ENCODE results near the gene BRF1.

DNA sequence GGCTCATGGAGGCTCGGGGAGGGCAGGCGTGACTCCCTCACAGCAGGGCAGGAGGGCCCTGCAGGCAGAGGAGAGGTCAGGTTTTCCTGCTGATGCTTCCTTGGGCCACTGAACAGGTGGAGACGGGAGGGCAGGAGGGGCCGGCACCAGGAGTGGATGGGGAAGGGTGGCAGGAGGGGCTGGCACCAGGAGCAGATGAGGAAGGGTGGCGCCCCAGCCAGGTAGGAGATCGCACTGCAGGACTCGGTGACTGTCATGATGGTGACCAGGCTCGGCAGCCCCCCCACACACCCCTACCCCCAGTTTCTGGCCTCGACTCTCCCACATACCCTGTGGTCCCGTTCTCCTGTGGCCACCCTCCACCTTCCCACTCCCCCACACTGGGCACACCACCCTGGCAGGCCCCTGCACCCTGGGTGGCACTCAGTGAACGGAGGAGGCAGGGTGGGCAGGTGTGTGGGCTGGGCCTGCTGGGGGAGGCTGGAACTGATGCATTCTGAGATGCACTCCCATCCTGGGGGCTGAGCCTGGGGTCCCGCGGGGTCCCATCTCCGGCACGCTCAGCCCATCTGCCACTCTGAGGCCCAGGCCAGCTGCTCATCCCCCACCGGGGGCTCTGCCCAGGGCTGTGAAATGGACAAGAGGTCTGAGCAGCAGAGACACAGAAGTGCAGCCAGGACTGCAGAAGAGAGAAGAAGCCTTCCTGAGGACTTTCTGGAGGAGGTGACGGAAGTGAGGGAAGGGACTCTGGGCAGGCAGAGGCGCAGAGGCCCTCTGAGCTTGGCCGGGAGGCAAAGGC, 122.5 kb downstream of the BRF1 start:
- TF ChIP-seq, protein P1, sequence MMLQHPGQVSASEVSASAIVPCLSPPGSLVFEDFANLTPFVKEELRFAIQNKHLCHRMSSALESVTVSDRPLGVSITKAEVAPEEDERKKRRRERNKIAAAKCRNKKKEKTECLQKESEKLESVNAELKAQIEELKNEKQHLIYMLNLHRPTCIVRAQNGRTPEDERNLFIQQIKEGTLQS (IDR thresholded peaks at IDR 0.05; ENCODE audit: insufficient read depth, low read depth, low read length), result no peak
- TF ChIP-seq, protein P2, sequence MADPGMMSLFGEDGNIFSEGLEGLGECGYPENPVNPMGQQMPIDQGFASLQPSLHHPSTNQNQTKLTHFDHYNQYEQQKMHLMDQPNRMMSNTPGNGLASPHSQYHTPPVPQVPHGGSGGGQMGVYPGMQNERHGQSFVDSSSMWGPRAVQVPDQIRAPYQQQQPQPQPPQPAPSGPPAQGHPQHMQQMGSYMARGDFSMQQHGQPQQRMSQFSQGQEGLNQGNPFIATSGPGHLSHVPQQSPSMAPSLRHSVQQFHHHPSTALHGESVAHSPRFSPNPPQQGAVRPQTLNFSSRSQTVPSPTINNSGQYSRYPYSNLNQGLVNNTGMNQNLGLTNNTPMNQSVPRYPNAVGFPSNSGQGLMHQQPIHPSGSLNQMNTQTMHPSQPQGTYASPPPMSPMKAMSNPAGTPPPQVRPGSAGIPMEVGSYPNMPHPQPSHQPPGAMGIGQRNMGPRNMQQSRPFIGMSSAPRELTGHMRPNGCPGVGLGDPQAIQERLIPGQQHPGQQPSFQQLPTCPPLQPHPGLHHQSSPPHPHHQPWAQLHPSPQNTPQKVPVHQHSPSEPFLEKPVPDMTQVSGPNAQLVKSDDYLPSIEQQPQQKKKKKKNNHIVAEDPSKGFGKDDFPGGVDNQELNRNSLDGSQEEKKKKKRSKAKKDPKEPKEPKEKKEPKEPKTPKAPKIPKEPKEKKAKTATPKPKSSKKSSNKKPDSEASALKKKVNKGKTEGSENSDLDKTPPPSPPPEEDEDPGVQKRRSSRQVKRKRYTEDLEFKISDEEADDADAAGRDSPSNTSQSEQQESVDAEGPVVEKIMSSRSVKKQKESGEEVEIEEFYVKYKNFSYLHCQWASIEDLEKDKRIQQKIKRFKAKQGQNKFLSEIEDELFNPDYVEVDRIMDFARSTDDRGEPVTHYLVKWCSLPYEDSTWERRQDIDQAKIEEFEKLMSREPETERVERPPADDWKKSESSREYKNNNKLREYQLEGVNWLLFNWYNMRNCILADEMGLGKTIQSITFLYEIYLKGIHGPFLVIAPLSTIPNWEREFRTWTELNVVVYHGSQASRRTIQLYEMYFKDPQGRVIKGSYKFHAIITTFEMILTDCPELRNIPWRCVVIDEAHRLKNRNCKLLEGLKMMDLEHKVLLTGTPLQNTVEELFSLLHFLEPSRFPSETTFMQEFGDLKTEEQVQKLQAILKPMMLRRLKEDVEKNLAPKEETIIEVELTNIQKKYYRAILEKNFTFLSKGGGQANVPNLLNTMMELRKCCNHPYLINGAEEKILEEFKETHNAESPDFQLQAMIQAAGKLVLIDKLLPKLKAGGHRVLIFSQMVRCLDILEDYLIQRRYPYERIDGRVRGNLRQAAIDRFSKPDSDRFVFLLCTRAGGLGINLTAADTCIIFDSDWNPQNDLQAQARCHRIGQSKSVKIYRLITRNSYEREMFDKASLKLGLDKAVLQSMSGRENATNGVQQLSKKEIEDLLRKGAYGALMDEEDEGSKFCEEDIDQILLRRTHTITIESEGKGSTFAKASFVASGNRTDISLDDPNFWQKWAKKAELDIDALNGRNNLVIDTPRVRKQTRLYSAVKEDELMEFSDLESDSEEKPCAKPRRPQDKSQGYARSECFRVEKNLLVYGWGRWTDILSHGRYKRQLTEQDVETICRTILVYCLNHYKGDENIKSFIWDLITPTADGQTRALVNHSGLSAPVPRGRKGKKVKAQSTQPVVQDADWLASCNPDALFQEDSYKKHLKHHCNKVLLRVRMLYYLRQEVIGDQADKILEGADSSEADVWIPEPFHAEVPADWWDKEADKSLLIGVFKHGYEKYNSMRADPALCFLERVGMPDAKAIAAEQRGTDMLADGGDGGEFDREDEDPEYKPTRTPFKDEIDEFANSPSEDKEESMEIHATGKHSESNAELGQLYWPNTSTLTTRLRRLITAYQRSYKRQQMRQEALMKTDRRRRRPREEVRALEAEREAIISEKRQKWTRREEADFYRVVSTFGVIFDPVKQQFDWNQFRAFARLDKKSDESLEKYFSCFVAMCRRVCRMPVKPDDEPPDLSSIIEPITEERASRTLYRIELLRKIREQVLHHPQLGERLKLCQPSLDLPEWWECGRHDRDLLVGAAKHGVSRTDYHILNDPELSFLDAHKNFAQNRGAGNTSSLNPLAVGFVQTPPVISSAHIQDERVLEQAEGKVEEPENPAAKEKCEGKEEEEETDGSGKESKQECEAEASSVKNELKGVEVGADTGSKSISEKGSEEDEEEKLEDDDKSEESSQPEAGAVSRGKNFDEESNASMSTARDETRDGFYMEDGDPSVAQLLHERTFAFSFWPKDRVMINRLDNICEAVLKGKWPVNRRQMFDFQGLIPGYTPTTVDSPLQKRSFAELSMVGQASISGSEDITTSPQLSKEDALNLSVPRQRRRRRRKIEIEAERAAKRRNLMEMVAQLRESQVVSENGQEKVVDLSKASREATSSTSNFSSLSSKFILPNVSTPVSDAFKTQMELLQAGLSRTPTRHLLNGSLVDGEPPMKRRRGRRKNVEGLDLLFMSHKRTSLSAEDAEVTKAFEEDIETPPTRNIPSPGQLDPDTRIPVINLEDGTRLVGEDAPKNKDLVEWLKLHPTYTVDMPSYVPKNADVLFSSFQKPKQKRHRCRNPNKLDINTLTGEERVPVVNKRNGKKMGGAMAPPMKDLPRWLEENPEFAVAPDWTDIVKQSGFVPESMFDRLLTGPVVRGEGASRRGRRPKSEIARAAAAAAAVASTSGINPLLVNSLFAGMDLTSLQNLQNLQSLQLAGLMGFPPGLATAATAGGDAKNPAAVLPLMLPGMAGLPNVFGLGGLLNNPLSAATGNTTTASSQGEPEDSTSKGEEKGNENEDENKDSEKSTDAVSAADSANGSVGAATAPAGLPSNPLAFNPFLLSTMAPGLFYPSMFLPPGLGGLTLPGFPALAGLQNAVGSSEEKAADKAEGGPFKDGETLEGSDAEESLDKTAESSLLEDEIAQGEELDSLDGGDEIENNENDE (IDR thresholded peaks at IDR 0.05; ENCODE audit: insufficient replicate concordance, low read length), result no peak
- TF ChIP-seq ASH2L (IDR thresholded peaks at IDR 0.05; ENCODE audit: low read length), result no peak
- TF ChIP-seq, protein P3, sequence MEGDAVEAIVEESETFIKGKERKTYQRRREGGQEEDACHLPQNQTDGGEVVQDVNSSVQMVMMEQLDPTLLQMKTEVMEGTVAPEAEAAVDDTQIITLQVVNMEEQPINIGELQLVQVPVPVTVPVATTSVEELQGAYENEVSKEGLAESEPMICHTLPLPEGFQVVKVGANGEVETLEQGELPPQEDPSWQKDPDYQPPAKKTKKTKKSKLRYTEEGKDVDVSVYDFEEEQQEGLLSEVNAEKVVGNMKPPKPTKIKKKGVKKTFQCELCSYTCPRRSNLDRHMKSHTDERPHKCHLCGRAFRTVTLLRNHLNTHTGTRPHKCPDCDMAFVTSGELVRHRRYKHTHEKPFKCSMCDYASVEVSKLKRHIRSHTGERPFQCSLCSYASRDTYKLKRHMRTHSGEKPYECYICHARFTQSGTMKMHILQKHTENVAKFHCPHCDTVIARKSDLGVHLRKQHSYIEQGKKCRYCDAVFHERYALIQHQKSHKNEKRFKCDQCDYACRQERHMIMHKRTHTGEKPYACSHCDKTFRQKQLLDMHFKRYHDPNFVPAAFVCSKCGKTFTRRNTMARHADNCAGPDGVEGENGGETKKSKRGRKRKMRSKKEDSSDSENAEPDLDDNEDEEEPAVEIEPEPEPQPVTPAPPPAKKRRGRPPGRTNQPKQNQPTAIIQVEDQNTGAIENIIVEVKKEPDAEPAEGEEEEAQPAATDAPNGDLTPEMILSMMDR (IDR thresholded peaks at IDR 0.05; ENCODE audit: control extremely low read depth in 1 of 3, insufficient read depth in 1 of 3, low read depth in 1 of 3, low read length in 3 of 3), result peak in 2 of 3 experiments; percentile 11 to 35; a peak in 2 of 4 replicates
- TF ChIP-seq MAFK (IDR thresholded peaks at IDR 0.05; ENCODE audit: low read depth, low read length), result no peak
- TF ChIP-seq HDAC6 (IDR thresholded peaks at IDR 0.05; ENCODE audit: low read depth, low read length), result no peak
- TF ChIP-seq JUND (IDR thresholded peaks at IDR 0.05; ENCODE audit: low read length), result no peak
